Measurements from ENCODE around the gene RFX1.

DNA sequence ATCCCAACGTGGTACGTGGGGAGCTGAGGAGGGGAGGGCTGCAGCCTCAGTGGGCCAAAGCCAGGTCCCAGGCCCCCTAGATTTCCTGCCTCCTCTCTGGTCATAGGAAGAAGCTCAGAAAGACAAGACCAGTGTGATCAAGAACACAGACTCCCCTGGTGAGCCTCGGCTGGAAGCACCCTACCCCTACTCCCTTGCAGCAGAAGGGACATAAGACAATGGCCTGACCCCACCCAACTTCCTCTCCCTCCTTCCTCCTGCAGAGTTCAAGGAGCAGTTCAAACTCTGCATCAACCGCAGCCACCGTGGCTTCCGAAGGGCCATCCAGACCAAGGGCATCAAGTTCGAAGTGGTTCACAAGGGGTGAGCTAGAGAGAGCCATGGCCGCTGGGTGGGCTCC is 79.4 kb downstream of the RFX1 start:
- TF ChIP-seq, protein P1, sequence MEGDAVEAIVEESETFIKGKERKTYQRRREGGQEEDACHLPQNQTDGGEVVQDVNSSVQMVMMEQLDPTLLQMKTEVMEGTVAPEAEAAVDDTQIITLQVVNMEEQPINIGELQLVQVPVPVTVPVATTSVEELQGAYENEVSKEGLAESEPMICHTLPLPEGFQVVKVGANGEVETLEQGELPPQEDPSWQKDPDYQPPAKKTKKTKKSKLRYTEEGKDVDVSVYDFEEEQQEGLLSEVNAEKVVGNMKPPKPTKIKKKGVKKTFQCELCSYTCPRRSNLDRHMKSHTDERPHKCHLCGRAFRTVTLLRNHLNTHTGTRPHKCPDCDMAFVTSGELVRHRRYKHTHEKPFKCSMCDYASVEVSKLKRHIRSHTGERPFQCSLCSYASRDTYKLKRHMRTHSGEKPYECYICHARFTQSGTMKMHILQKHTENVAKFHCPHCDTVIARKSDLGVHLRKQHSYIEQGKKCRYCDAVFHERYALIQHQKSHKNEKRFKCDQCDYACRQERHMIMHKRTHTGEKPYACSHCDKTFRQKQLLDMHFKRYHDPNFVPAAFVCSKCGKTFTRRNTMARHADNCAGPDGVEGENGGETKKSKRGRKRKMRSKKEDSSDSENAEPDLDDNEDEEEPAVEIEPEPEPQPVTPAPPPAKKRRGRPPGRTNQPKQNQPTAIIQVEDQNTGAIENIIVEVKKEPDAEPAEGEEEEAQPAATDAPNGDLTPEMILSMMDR (conservative IDR thresholded peaks at IDR 0.05), result no peak
- TF ChIP-seq ZFX (IDR thresholded peaks at IDR 0.05), result no peak
